Measurements from ENCODE around the gene FAM9C.

- TF ChIP-seq POLR2AphosphoS5 (IDR thresholded peaks at IDR 0.05) (no peak), EP300 (IDR thresholded peaks at IDR 0.05) (no peak)
- TF ChIP-seq, protein P1, sequence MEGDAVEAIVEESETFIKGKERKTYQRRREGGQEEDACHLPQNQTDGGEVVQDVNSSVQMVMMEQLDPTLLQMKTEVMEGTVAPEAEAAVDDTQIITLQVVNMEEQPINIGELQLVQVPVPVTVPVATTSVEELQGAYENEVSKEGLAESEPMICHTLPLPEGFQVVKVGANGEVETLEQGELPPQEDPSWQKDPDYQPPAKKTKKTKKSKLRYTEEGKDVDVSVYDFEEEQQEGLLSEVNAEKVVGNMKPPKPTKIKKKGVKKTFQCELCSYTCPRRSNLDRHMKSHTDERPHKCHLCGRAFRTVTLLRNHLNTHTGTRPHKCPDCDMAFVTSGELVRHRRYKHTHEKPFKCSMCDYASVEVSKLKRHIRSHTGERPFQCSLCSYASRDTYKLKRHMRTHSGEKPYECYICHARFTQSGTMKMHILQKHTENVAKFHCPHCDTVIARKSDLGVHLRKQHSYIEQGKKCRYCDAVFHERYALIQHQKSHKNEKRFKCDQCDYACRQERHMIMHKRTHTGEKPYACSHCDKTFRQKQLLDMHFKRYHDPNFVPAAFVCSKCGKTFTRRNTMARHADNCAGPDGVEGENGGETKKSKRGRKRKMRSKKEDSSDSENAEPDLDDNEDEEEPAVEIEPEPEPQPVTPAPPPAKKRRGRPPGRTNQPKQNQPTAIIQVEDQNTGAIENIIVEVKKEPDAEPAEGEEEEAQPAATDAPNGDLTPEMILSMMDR (IDR thresholded peaks at IDR 0.05), result no peak
Measured at GRCh38 chrX:12996934-12997435, 47.4 kb downstream of the FAM9C start.
